ENCODE data around the gene GANC.
"Not testable (repeated sequence)": the region's sequence is repeated elsewhere in the genome, so short reads cannot be mapped to it uniquely, and the experiment has no call there.

The GANC gene

GRCh38 chr15:42272939-42273899 lies at the start of gene GANC, which contains the start of gene TMEM87A:
TSS of gene GANC (plus strand) at chr15:42273201. CDS start at chr15:42274482, 1,281 bp downstream.
TSS of gene TMEM87A (minus strand) at chr15:42273433. CDS start at chr15:42273398, 35 bp downstream.
- peak; percentile 97 for DNase-seq (ENCODE audit: low spot score)
- peak; percentile 81 for FAIRE-seq

GRCh38 chr15:42226648-42227047 lies 46.4 kb upstream of the GANC start:
- FAIRE-seq = no peak
- no peak for DNase-seq (ENCODE audit: low spot score)

GRCh38 chr15:42228036-42228435 lies 45.0 kb upstream of the GANC start:
- FAIRE-seq = no peak
- DNase-seq (ENCODE audit: low spot score) = no peak

- not testable (repeated sequence) for FAIRE-seq; DNase-seq (ENCODE audit: low spot score)
These were observed 44.0 kb upstream of the GANC start for GRCh38 chr15:42228981-42229380.

GRCh38 chr15:42231088-42231487 lies 41.9 kb upstream of the GANC start:
- no peak for DNase-seq (ENCODE audit: low spot score)
- no peak for FAIRE-seq

- FAIRE-seq (no peak), DNase-seq (ENCODE audit: low spot score) (no peak)
These were observed 40.4 kb upstream of the GANC start for GRCh38 chr15:42232606-42233005.

- DNase-seq (ENCODE audit: low spot score) = no peak
- FAIRE-seq = no peak
These were observed 39.9 kb upstream of the GANC start for GRCh38 chr15:42233107-42233506.

GRCh38 chr15:42239528-42240182 lies 33.3 kb upstream of the GANC start:
- FAIRE-seq (no peak), DNase-seq (ENCODE audit: low spot score) (no peak)

GRCh38 chr15:42240823-42241222 lies 32.2 kb upstream of the GANC start:
- DNase-seq (ENCODE audit: low spot score) (no peak), FAIRE-seq (no peak)

GRCh38 chr15:42253300-42253699 lies 19.7 kb upstream of the GANC start:
- FAIRE-seq (no peak), DNase-seq (ENCODE audit: low spot score) (no peak)

- FAIRE-seq (no peak), DNase-seq (ENCODE audit: low spot score) (no peak)
These were observed 8.2 kb upstream of the GANC start for GRCh38 chr15:42264795-42265194.

GRCh38 chr15:42267286-42267685 lies 5.7 kb upstream of the GANC start:
- FAIRE-seq = no peak
- DNase-seq (ENCODE audit: low spot score) = no peak

GRCh38 chr15:42270551-42270950 lies 2.5 kb upstream of the GANC start:
- FAIRE-seq = no peak
- DNase-seq (ENCODE audit: low spot score) = no peak

GRCh38 chr15:42270996-42271395 lies 2.0 kb upstream of the GANC start:
- FAIRE-seq (no peak), DNase-seq (ENCODE audit: low spot score) (no peak)

GRCh38 chr15:42273900-42274701 lies 1.1 kb downstream of the GANC start:
- DNase-seq (ENCODE audit: low spot score) = peak; percentile 25
- FAIRE-seq = no peak

GRCh38 chr15:42274702-42274989 lies 1.6 kb downstream of the GANC start:
- no peak for DNase-seq (ENCODE audit: low spot score)
- no peak for FAIRE-seq

GRCh38 chr15:42275780-42276391 lies 2.9 kb downstream of the GANC start:
- no peak for FAIRE-seq
- no peak for DNase-seq (ENCODE audit: low spot score)

- DNase-seq (ENCODE audit: low spot score) (no peak), FAIRE-seq (no peak)
These were observed 3.8 kb downstream of the GANC start for GRCh38 chr15:42276762-42277161.

- DNase-seq (ENCODE audit: low spot score) (no peak), FAIRE-seq (no peak)
These were observed 6.3 kb downstream of the GANC start for GRCh38 chr15:42279234-42279723.

- DNase-seq (ENCODE audit: low spot score) (no peak), FAIRE-seq (no peak)
These were observed 9.3 kb downstream of the GANC start for GRCh38 chr15:42282344-42282743.

- no peak for FAIRE-seq
- no peak for DNase-seq (ENCODE audit: low spot score)
These were observed 9.9 kb downstream of the GANC start for GRCh38 chr15:42282926-42283325.

All from RCC 7860 (cell line).